DND-41 (cell line): ENCODE data around the gene ADO.

Experiments used
- ATAC-seq: fragments of 200-7000 bp; cut with Tn5 transposase; 3 replicates; pipeline ENCODE4 v1.9.1; 2021; ENCODE audit warnings: low read depth; ENCODE audit not compliant: insufficient read depth
- DNase-seq: peaks from one replicate; pipeline ENCODE4 v3.0.0-alpha.2; 2020
- H2AFZ ChIP-seq: 2 replicates; pipeline ENCODE4 v1.6.0; 2012; ENCODE audit warnings: low read depth, low read length
- H3K27ac ChIP-seq: 2 replicates; pipeline ENCODE4 v1.5.1; 2012; ENCODE audit warnings: low read length, inconsistent platforms
- H3K27me3 ChIP-seq: fragments of 200-600 bp; sonication (generic); 2 replicates; pipeline ENCODE4 v1.6.0; 2012; ENCODE audit warnings: low read length, mild to moderate bottlenecking, inconsistent platforms; ENCODE audit not compliant: insufficient read depth, poor library complexity
- H3K36me3 ChIP-seq: 2 replicates; pipeline ENCODE4 v1.5.1; 2012; ENCODE audit warnings: low read length, inconsistent platforms; ENCODE audit not compliant: insufficient read depth
- H3K4me1 ChIP-seq: 2 replicates; pipeline ENCODE4 v1.5.1; 2012; ENCODE audit warnings: mild to moderate bottlenecking, low read length; ENCODE audit not compliant: insufficient read depth
- H3K4me2 ChIP-seq: 2 replicates; pipeline ENCODE4 v1.6.0; 2012; ENCODE audit warnings: mild to moderate bottlenecking, moderate library complexity, low read length, inconsistent platforms; ENCODE audit not compliant: insufficient read depth
- H3K4me3 ChIP-seq, 2 experiments: fragments of 200-600 bp in 1 of 2; shearing (Covaris generic) in 1 of 2; 2 replicates each; pipeline ENCODE4 v1.5.1; 2012 to 2016; ENCODE audit warnings: inconsistent platforms in 2 of 2, low read length in 2 of 2, mild to moderate bottlenecking in 2 of 2, low read depth in 1 of 2, moderate library complexity in 1 of 2
- H3K79me2 ChIP-seq: 2 replicates; pipeline ENCODE4 v1.6.0; 2012; ENCODE audit warnings: low read length, inconsistent platforms; ENCODE audit not compliant: insufficient read depth
- H3K9ac ChIP-seq: 2 replicates; pipeline ENCODE4 v1.6.0; 2012; ENCODE audit warnings: low read depth, mild to moderate bottlenecking, inconsistent platforms, low read length, moderate library complexity
- H3K9me3 ChIP-seq: 2 replicates; pipeline ENCODE4 v1.5.1; 2012; ENCODE audit warnings: low read length, moderate library complexity, mild to moderate bottlenecking, inconsistent platforms; ENCODE audit not compliant: insufficient read depth, severe bottlenecking
- H4K20me1 ChIP-seq: 2 replicates; pipeline ENCODE4 v1.6.0; 2012; ENCODE audit warnings: low read length; ENCODE audit not compliant: insufficient read depth
- EZH2 ChIP-seq: IDR thresholded peaks from 3 replicates; pipeline ENCODE4 v1.6.1; 2012; ENCODE audit warnings: borderline replicate concordance, low read depth, mild to moderate bottlenecking, moderate library complexity, low read length, inconsistent platforms; ENCODE audit not compliant: severe bottlenecking
- TF ChIP-seq, protein P1 (sequence below): IDR thresholded peaks from 2 replicates; pipeline ENCODE4 v1.5.1; 2012; ENCODE audit warnings: borderline replicate concordance, low read length, moderate library complexity, mild to moderate bottlenecking; ENCODE audit not compliant: poor library complexity, severe bottlenecking; ENCODE audit errors: extremely low read depth

Gene ADO

DNA sequence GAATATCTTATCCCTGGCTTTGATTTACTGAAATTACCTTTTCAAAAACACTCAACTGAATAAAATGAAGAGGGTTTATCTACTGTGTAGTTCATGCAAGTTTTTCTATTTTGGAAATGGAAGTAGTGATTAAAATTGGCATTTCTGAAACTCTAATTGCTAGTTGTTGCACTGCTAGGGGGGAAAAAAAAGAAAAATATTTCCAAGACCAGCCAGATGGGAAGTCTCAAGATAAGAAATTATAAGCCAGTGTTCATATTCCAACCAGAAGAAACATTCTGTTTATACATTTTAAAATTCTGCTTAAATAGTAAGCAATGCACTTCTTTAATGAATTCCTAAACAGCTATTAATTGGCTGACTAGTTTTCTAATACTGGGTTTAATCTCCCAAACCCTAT, 9.4 kb upstream of the ADO start:
- Histone ChIP-seq H4K20me1 (no peaks in the 10 kb centered on the region), H3K4me3 (no peak overlapping the region), H3K9me3 (no peaks in the 10 kb centered on the region), H3K27ac (no peak overlapping the region), H3K4me1 (no peaks in the 10 kb centered on the region), H3K27me3 (peaks cover 31% of the 10 kb centered on the region), H3K9ac (no peak overlapping the region), H3K4me2 (no peak overlapping the region), H3K36me3 (no peaks in the 10 kb centered on the region), H2AFZ (no peak overlapping the region), H3K79me2 (no peaks in the 10 kb centered on the region)
- DNase-seq (no peak), ATAC-seq (no peak)
- no peak for TF ChIP-seq EZH2
- TF ChIP-seq, protein P1, sequence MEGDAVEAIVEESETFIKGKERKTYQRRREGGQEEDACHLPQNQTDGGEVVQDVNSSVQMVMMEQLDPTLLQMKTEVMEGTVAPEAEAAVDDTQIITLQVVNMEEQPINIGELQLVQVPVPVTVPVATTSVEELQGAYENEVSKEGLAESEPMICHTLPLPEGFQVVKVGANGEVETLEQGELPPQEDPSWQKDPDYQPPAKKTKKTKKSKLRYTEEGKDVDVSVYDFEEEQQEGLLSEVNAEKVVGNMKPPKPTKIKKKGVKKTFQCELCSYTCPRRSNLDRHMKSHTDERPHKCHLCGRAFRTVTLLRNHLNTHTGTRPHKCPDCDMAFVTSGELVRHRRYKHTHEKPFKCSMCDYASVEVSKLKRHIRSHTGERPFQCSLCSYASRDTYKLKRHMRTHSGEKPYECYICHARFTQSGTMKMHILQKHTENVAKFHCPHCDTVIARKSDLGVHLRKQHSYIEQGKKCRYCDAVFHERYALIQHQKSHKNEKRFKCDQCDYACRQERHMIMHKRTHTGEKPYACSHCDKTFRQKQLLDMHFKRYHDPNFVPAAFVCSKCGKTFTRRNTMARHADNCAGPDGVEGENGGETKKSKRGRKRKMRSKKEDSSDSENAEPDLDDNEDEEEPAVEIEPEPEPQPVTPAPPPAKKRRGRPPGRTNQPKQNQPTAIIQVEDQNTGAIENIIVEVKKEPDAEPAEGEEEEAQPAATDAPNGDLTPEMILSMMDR = no peak

DNA sequence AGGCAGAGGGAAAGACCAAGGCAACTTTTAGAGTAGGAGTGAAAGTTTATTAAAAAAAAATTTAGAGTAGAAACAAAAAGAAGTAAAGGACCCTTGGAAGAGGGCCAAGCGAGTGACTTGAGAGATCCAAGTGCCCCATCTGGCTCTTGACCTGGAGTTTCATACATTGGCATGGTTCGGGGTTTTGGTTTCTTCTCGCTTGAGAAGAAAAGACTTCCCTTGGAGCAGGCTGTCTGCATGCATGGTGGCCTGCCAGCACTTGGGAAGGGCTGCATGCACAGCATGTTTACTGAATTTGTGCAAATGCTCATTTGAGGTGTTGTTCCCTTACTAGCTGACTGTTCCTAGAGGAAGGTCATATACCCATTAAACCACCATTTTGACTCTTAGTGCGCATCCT, 8.8 kb upstream of the ADO start:
- Histone ChIP-seq H3K9ac (no peak overlapping the region), H3K27me3 (peaks cover 31% of the 10 kb centered on the region), H2AFZ (no peak overlapping the region), H3K27ac (no peak overlapping the region), H3K79me2 (no peaks in the 10 kb centered on the region), H3K4me2 (no peak overlapping the region), H3K4me1 (no peaks in the 10 kb centered on the region), H3K4me3 (no peak overlapping the region), H3K9me3 (no peaks in the 10 kb centered on the region), H3K36me3 (no peaks in the 10 kb centered on the region), H4K20me1 (no peaks in the 10 kb centered on the region)
- ATAC-seq (no peak), DNase-seq (no peak)
- no peak for TF ChIP-seq EZH2
- TF ChIP-seq, protein P1 = no peak

DNA sequence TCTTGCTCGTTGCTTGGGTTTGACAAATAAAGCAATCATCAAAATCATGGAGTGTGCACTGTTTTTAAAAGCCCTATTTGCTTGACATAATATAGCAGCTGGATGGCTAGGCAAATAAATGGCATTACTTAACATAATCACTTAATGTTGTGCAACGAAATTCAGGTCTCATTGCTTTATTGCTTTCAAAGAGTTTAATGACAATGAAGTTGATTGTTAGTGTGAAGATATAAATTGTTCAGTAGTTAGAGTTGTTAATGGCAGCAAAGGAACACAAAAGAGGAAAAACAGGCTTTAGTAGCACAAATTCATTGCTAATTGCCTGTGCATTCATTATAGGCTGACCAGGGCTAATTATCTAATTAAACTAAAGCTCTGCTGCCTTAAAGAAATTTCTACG, 7.6 kb upstream of the ADO start:
- H2AFZ ChIP-seq = no peak overlapping the region
- TF ChIP-seq, protein P1 = no peak
- no peak for TF ChIP-seq EZH2
- no peak overlapping the region for H3K4me2 ChIP-seq
- H3K27me3 ChIP-seq = peaks cover 31% of the 10 kb centered on the region
- H3K4me1 ChIP-seq = no peaks in the 10 kb centered on the region
- no peaks in the 10 kb centered on the region for H4K20me1 ChIP-seq
- no peak for DNase-seq
- H3K9me3 ChIP-seq = no peaks in the 10 kb centered on the region
- no peaks in the 10 kb centered on the region for H3K79me2 ChIP-seq
- no peak overlapping the region for H3K27ac ChIP-seq
- no peak overlapping the region for H3K4me3 ChIP-seq
- ATAC-seq = no peak
- H3K9ac ChIP-seq = no peak overlapping the region
- H3K36me3 ChIP-seq = no peaks in the 10 kb centered on the region

DNA sequence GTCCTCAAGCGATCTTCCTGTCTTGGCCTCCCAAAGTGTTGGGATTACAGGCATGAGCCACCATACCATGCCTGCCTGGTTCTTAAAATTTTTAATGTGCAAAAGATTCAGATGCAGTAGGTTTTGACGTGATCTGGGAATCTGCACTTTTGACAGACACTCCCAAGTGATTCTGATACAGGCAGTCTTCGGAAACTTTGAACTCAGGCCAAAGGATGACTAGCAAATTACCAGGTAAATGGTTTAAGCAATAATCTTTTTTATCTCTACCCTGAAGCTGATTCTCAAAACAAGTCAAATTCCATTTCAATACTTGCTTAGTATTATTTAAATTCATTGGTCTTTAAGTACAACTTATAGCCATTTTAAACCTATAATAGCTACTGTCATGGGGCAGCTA, 2.6 kb upstream of the ADO start:
- no peak for DNase-seq
- Histone ChIP-seq H3K4me1 (peaks cover 26% of the 10 kb centered on the region), H4K20me1 (peaks cover 17% of the 10 kb centered on the region), H3K36me3 (peaks cover 18% of the 10 kb centered on the region), H3K79me2 (peaks cover 23% of the 10 kb centered on the region), H3K4me3 (no peak overlapping the region), H3K27me3 (peaks cover 20% of the 10 kb centered on the region), H3K9ac (no peak overlapping the region), H3K27ac (no peak overlapping the region), H3K4me2 (no peak overlapping the region), H2AFZ (no peak overlapping the region), H3K9me3 (no peaks in the 10 kb centered on the region)
- no peak for ATAC-seq
- TF ChIP-seq, protein P1 = no peak
- TF ChIP-seq EZH2 = no peak
